ENCODE results near the gene TPRN.
A peak's percentile ranks its signal among the peaks of the same experiment; 100 is the strongest.

- TF ChIP-seq POLR2A (IDR thresholded peaks at IDR 0.05; ENCODE audit: low read depth, low read length) (0 out of 2 replicates have a peak, but pooled peaks have one; percentile 1), TAF1 (IDR thresholded peaks at IDR 0.05; ENCODE audit: borderline replicate concordance, low read depth, low read length) (no peak)
These were observed 10.9 kb downstream of the TPRN start for GRCh38 chr9:137189297-137190295.

All from GM12892 (cell line).